K562 (cell line): ENCODE results near the gene IRAK4. TPM values are rescaled to one million over a fixed set of nuclear protein-coding genes. Genes with fewer than 3 reads are reported as not detected.

Source experiments
- AFF1 ChIP-seq, 2 experiments: fragments of 450-650 bp; IDR thresholded peaks; 2 replicates each; pipeline ENCODE4 v1.6.1; 2018; ENCODE audit warnings: mild to moderate bottlenecking in 2 of 2, low read depth in 1 of 2; ENCODE audit not compliant: partially characterized antibody in 2 of 2
- CBX1 ChIP-seq: sonication (generic); IDR thresholded peaks from 2 replicates; pipeline ENCODE4 v1.6.1; 2016; ENCODE audit warnings: antibody characterized with exemption, low read depth, mild to moderate bottlenecking
- HCFC1 ChIP-seq: IDR thresholded peaks from 2 replicates; pipeline ENCODE4 v1.6.1; 2012; ENCODE audit warnings: low read depth, low read length, improper control_type of control experiment
- KDM4B ChIP-seq, 2 experiments: fragments of 450-650 bp in 1 of 2; sonication (generic) in 1 of 2; IDR thresholded peaks; 2 replicates each; pipeline ENCODE4 v1.6.1; 2016 to 2017; ENCODE audit warnings: borderline replicate concordance in 2 of 2, antibody characterized with exemption in 1 of 2, low read depth in 1 of 2, mild to moderate bottlenecking in 1 of 2
- KLF13 ChIP-seq: fragments of 450-650 bp; IDR thresholded peaks from 2 replicates; pipeline ENCODE4 v1.6.1; 2016; ENCODE audit warnings: missing genetic modification characterization, low read depth, mild to moderate bottlenecking, missing compliant biosample characterization, moderate library complexity, borderline replicate concordance
- NCOA1 ChIP-seq: fragments of 450-650 bp; IDR thresholded peaks from 2 replicates; pipeline ENCODE4 v1.6.1; 2016; ENCODE audit warnings: low read depth
- NFIC ChIP-seq: fragments of 450-650 bp; IDR thresholded peaks from 2 replicates; pipeline ENCODE4 v1.6.1; 2017; ENCODE audit warnings: mild to moderate bottlenecking, inconsistent platforms
- PCBP2 ChIP-seq: fragments of 200-400 bp; formaldehyde crosslinking; IDR thresholded peaks from 2 replicates; pipeline ENCODE4 v1.6.1; 2018; ENCODE audit warnings: low read length, low read depth, mild to moderate bottlenecking, moderate library complexity; ENCODE audit not compliant: poor library complexity, severe bottlenecking
- PPARD ChIP-seq: fragments of 250-450 bp; sonication (Bioruptor Pico); IDR thresholded peaks from 2 replicates; pipeline ENCODE4 v1.8.0; 2022; ENCODE audit warnings: inconsistent platforms, mild to moderate bottlenecking, moderate library complexity
- SREBF1 ChIP-seq: fragments of 150-350 bp; IDR thresholded peaks from 2 replicates; pipeline ENCODE4 v1.6.1; 2014; ENCODE audit warnings: antibody characterized with exemption, low read depth, low read length, borderline replicate concordance
- TAL1 ChIP-seq: fragments of 450-650 bp; IDR thresholded peaks from 2 replicates; pipeline ENCODE4 v1.6.1; 2016; ENCODE audit warnings: mild to moderate bottlenecking
- U2AF2 ChIP-seq: fragments of 200-400 bp; formaldehyde crosslinking; optimal IDR thresholded peaks from 2 replicates; pipeline ENCODE3; 2017; ENCODE audit warnings: low read depth, mild to moderate bottlenecking, low read length
- ZFX ChIP-seq: sonication (generic); formaldehyde crosslinking; IDR thresholded peaks from 2 replicates; pipeline ENCODE4 v1.8.0; 2022; ENCODE audit warnings: mild to moderate bottlenecking, missing genetic modification reagents, moderate library complexity
- ZNF23 ChIP-seq: fragments of 250-450 bp; sonication (Bioruptor Pico); IDR thresholded peaks from 2 replicates; pipeline ENCODE4 v1.4.0; 2020; ENCODE audit warnings: mild to moderate bottlenecking
- ZNF609 ChIP-seq: sonication (generic); formaldehyde crosslinking; IDR thresholded peaks from 2 replicates; pipeline ENCODE4 v1.8.1; 2023; ENCODE audit warnings: missing genetic modification reagents, mild to moderate bottlenecking, borderline replicate concordance
- polyA plus RNA-seq, 8 experiments: library from polyadenylated mRNA; depleted of rRNA in 4 of 8; stranded (reverse) in 5 of 8; unstranded in 3 of 8; fragments of >200 nt; fragmentation: Nextera tagmentation in 2 of 8; fragmentation: Illumina TruSeq in 1 of 8; extraction: Ambion mirVana in 2 of 8; extraction: Trizol in 1 of 8; gene quantifications; 2 replicates each; pipeline versions ENCODE4 v1.2.1 to v1.2.3, GENCODE V29; 2011 to 2014; ENCODE audit warnings: inconsistent platforms in 1 of 8, missing spikeins in 1 of 8
- total RNA-seq, 7 experiments: library from RNA; depleted of rRNA in 6 of 7; stranded (reverse); fragments of >200 nt in 6 of 7; fragmentation: Illumina TruSeq in 2 of 7; extraction: Trizol in 2 of 7; gene quantifications; 2 replicates each; pipeline versions ENCODE4 v1.2.1 to v1.2.3, GENCODE V29; 2011 to 2021; ENCODE audit warnings: low replicate concordance in 1 of 7
- TF ChIP-seq, protein P1 (sequence below): fragments of 450-650 bp; IDR thresholded peaks from 2 replicates; pipeline ENCODE4 v1.6.1; 2017; ENCODE audit warnings: antibody characterized with exemption

The IRAK4 gene
- total and polyA plus RNA-seq, 9 of the 15 experiments (the other 6 are each of a cell fraction or from before 2014, with no cell fraction given): 10.8 to 34.5 (median 16.0) TPM

GRCh38 chr12:43805860-43806736 lies 47.3 kb downstream of the IRAK4 start, which contains the start of gene TWF1 (continued):
- TF ChIP-seq AFF1 (IDR thresholded peaks at IDR 0.05; ENCODE audit: low read depth in 1 of 2, partially characterized antibody in 2 of 2) (peak in 1 of 2 experiments; percentile 31), ZFX (CRISPR knock-in tag) (peak; percentile 95), NFIC (peak; percentile 61), KLF13 (peak; percentile 84), U2AF2 (no peak), CBX1 (peak; percentile 79; the same call in 1 of the 2 replicates), HCFC1 (peak; percentile 75), NCOA1 (no peak), KDM4B (IDR thresholded peaks at IDR 0.05; ENCODE audit: borderline replicate concordance in 2 of 2, low read depth in 1 of 2) (peak in 1 of 2 experiments; percentile 44; a peak in 1 of 4 replicates), TAL1 (no peak), PPARD (CRISPR knock-in tag) (no peak), SREBF1 (no peak), ZNF609 (CRISPR knock-in tag) (no peak), ZNF23 (CRISPR knock-in tag) (no peak), PCBP2 (no peak)
- TF ChIP-seq, protein P1, sequence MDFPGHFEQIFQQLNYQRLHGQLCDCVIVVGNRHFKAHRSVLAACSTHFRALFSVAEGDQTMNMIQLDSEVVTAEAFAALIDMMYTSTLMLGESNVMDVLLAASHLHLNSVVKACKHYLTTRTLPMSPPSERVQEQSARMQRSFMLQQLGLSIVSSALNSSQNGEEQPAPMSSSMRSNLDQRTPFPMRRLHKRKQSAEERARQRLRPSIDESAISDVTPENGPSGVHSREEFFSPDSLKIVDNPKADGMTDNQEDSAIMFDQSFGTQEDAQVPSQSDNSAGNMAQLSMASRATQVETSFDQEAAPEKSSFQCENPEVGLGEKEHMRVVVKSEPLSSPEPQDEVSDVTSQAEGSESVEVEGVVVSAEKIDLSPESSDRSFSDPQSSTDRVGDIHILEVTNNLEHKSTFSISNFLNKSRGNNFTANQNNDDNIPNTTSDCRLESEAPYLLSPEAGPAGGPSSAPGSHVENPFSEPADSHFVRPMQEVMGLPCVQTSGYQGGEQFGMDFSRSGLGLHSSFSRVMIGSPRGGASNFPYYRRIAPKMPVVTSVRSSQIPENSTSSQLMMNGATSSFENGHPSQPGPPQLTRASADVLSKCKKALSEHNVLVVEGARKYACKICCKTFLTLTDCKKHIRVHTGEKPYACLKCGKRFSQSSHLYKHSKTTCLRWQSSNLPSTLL: no peak
